Endodermal cell (in vitro differentiated cells): ENCODE data around the gene GRIK3. TPM values are rescaled to one million over a fixed set of nuclear protein-coding genes. Genes with fewer than 3 reads are reported as not detected.
A peak's percentile ranks its signal among the peaks of the same experiment; 100 is the strongest.

ENCODE experiments used
- DNase-seq: peaks from one replicate; pipeline ENCODE4 v3.0.0-alpha.2; 2017
- H3K27ac ChIP-seq: 2 replicates; pipeline ENCODE4 v1.5.1; 2013; ENCODE audit warnings: mild to moderate bottlenecking, low read depth, low read length, moderate library complexity
- H3K27me3 ChIP-seq: 2 replicates; pipeline ENCODE4 v1.6.1; 2013; ENCODE audit warnings: mild to moderate bottlenecking, low read length, moderate library complexity; ENCODE audit not compliant: insufficient read depth, control insufficient read depth, poor library complexity, severe bottlenecking
- H3K36me3 ChIP-seq: 2 replicates; pipeline ENCODE4 v1.7.0; 2013; ENCODE audit warnings: mild to moderate bottlenecking, low read length, moderate library complexity; ENCODE audit not compliant: control insufficient read depth, insufficient read depth
- H3K4me1 ChIP-seq: one replicate; pipeline ENCODE4 v1.7.0; 2013; ENCODE audit warnings: low read length; ENCODE audit not compliant: control insufficient read depth, insufficient read depth
- H3K4me3 ChIP-seq: 2 replicates; pipeline ENCODE4 v1.5.1; 2013; ENCODE audit warnings: mild to moderate bottlenecking, low read length, moderate library complexity
- H3K9ac ChIP-seq: 2 replicates; pipeline ENCODE4 v1.6.1; 2013; ENCODE audit warnings: mild to moderate bottlenecking, low read length, moderate library complexity; ENCODE audit not compliant: poor library complexity, severe bottlenecking; ENCODE audit errors: extremely low read depth
- H3K9me3 ChIP-seq: 2 replicates; pipeline ENCODE4 v1.6.1; 2013; ENCODE audit warnings: mild to moderate bottlenecking, low read length, moderate library complexity; ENCODE audit not compliant: control insufficient read depth
- H3K27ac Mint-ChIP-seq: 2 replicates; pipeline ENCODE4 v1.8.0; 2020; ENCODE audit warnings: mixed read lengths
- H3K27me3 Mint-ChIP-seq: 2 replicates; pipeline ENCODE4 v1.8.0; 2021; ENCODE audit warnings: mild to moderate bottlenecking, mixed read lengths; ENCODE audit not compliant: insufficient read depth
- H3K36me3 Mint-ChIP-seq: 2 replicates; pipeline ENCODE4 v1.8.0; 2020; ENCODE audit warnings: low read depth, mixed read lengths
- H3K4me1 Mint-ChIP-seq: 2 replicates; pipeline ENCODE4 v1.8.0; 2020; ENCODE audit warnings: mixed read lengths
- H3K4me3 Mint-ChIP-seq: 2 replicates; pipeline ENCODE4 v1.8.0; 2020; ENCODE audit warnings: mild to moderate bottlenecking, moderate library complexity, mixed read lengths
- H3K9me3 Mint-ChIP-seq: 2 replicates; pipeline ENCODE4 v1.8.0; 2020; ENCODE audit warnings: mild to moderate bottlenecking, mixed read lengths
- WGBS, 2 experiments: methylation state at CpG; one replicate each; pipeline versions ENCODE4 v1.1.5 to v1.1.7; 2013; ENCODE audit warnings: missing lambda C conversion rate in 2 of 2, mixed read lengths in 1 of 2; ENCODE audit not compliant: insufficient coverage in 1 of 2, insufficient read length in 1 of 2; 5-methylcytosine and 5-hydroxymethylcytosine counted together
- total RNA-seq, 2 donors: library from RNA; stranded (reverse); fragmentation: NEBNext Ultra II Directional in 1 of 2; extraction: Animal tissue kit (Norgen Biotek cat#: 25700) in 1 of 2; gene quantifications; 2 replicates in 1 of 2; 3 replicates in 1 of 2; pipeline ENCODE4 v1.2.1, GENCODE V29; 2021
- TF ChIP-seq, protein P1 (sequence below): fragments of 200-600 bp; sonication (generic); conservative IDR thresholded peaks from 2 replicates; pipeline ENCODE4 v1.5.0; 2021; ENCODE audit warnings: antibody characterized with exemption, mild to moderate bottlenecking

Gene GRIK3
- total RNA-seq, 2 donors from 2014 or later, result 13.4 to 32.4 TPM

DNA sequence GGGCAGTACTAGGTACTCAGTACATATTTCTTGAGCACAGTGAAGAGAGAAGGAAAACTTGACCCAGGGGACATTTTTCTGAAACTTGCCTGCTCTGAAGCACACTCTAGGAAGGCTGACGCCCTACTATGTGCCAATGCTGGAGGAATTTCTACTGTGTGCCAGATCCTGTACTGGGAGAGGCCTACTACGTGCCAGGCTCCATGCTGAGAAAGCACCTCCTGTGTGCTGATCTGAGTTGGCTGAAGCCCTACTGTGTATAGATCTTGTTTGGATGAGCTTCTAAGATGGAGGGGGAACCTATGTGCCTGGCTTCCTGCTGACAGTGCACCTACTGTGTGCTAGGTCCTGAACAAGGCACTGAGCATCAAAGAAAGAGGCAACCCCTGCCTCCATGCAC is 86.2 kb downstream of the GRIK3 start:
- H3K36me3 ChIP-seq, result no peaks in the 10 kb centered on the region
- H3K27me3 ChIP-seq, result no peaks in the 10 kb centered on the region
- no peak overlapping the region for H3K4me3 Mint-ChIP-seq
- DNase-seq, result no peak
- no peak overlapping the region for H3K9ac ChIP-seq
- H3K4me3 ChIP-seq, result no peak overlapping the region
- no peaks in the 10 kb centered on the region for H3K9me3 ChIP-seq
- peaks cover 13% of the 10 kb centered on the region for H3K4me1 Mint-ChIP-seq
- no peaks in the 10 kb centered on the region for H3K36me3 Mint-ChIP-seq
- H3K27ac Mint-ChIP-seq, result no peak overlapping the region
- H3K27me3 Mint-ChIP-seq, result peaks cover 14% of the 10 kb centered on the region
- H3K4me1 ChIP-seq, result no peaks in the 10 kb centered on the region
- WGBS, 2 experiments, result 90 to 96% methylated on average over 2 of the region's 2 CpGs
- no peak overlapping the region for H3K27ac ChIP-seq
- no peaks in the 10 kb centered on the region for H3K9me3 Mint-ChIP-seq
- TF ChIP-seq, protein P1, sequence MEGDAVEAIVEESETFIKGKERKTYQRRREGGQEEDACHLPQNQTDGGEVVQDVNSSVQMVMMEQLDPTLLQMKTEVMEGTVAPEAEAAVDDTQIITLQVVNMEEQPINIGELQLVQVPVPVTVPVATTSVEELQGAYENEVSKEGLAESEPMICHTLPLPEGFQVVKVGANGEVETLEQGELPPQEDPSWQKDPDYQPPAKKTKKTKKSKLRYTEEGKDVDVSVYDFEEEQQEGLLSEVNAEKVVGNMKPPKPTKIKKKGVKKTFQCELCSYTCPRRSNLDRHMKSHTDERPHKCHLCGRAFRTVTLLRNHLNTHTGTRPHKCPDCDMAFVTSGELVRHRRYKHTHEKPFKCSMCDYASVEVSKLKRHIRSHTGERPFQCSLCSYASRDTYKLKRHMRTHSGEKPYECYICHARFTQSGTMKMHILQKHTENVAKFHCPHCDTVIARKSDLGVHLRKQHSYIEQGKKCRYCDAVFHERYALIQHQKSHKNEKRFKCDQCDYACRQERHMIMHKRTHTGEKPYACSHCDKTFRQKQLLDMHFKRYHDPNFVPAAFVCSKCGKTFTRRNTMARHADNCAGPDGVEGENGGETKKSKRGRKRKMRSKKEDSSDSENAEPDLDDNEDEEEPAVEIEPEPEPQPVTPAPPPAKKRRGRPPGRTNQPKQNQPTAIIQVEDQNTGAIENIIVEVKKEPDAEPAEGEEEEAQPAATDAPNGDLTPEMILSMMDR, result no peak

DNA sequence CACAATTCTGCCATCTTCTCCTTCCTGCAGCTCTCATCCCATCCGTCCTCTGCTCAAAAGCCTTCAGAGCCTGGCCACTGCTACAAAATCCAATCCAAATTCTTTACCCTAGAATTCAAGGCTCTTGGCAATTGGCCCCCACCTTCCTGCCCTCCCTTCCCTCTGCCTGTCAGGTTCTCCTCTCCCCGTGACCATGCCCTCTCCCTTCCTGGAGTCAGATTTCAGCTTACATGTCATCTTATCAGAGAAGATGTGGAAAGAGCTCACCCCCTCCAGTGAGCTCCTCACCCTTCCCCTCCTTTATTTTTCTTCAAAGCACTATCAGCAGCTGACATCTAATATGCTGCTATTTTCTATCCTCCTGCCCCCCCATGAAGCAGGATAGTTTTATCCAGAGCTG is 86.9 kb downstream of the GRIK3 start:
- TF ChIP-seq, protein P1, result no peak
- no peak overlapping the region for H3K4me3 ChIP-seq
- no peaks in the 10 kb centered on the region for H3K9me3 ChIP-seq
- H3K27me3 ChIP-seq, result no peaks in the 10 kb centered on the region
- no peak overlapping the region for H3K27ac ChIP-seq
- peaks cover 6% of the 10 kb centered on the region for H3K4me1 ChIP-seq
- Mint-ChIP-seq H3K36me3 (no peaks in the 10 kb centered on the region), H3K9me3 (no peaks in the 10 kb centered on the region), H3K27ac (no peak overlapping the region), H3K4me1 (peaks cover 18% of the 10 kb centered on the region), H3K4me3 (no peak overlapping the region), H3K27me3 (peaks cover 14% of the 10 kb centered on the region)
- no peaks in the 10 kb centered on the region for H3K36me3 ChIP-seq
- DNase-seq, result peak; percentile 74
- no peak overlapping the region for H3K9ac ChIP-seq
- 43 to 47% methylated on average over 2 of the region's 2 CpGs for WGBS, 2 experiments

DNA sequence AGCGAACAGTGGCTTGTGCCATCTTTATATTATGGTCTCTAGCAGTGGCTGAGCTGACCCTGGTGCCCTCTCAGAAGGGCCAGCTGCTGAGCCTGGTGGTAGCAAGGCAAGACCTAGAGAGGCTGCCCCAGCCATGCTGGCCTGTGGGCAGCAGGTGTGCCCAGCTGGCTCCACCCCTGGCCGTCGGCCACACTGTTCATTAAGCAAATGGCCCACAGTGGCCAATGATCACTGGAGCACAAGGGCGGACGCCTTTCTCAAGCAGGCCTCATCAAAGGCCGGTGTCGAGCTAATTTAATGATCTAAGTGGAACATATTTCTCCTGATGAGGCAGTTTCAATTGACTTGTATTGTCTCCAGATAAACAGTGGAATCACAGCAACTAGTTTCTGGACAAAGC is 89.4 kb downstream of the GRIK3 start:
- Mint-ChIP-seq H3K4me3 (no peak overlapping the region), H3K27me3 (peaks cover 28% of the 10 kb centered on the region), H3K27ac (no peak overlapping the region), H3K9me3 (no peaks in the 10 kb centered on the region), H3K4me1 (peaks cover 33% of the 10 kb centered on the region), H3K36me3 (no peaks in the 10 kb centered on the region)
- Histone ChIP-seq H3K27me3 (no peaks in the 10 kb centered on the region), H3K9ac (no peak overlapping the region), H3K9me3 (no peaks in the 10 kb centered on the region), H3K4me1 (peaks cover 17% of the 10 kb centered on the region), H3K4me3 (no peak overlapping the region), H3K36me3 (no peaks in the 10 kb centered on the region), H3K27ac (no peak overlapping the region)
- TF ChIP-seq, protein P1, result no peak
- DNase-seq, result no peak
- 87 to 93% methylated on average over 6 to 7 of the region's 7 CpGs for WGBS, 2 experiments
